Pons (tissue), 1 donor: ENCODE results near the gene KCNAB1.
"Not testable (repeated sequence)": the region's sequence is repeated elsewhere in the genome, so short reads cannot be mapped to it uniquely, and the experiment has no call there.

Source experiments
- DNase-seq: peaks from one replicate; pipeline ENCODE4 v3.0.0-alpha.2; 2016; ENCODE audit warnings: low spot score

Gene KCNAB1

GRCh38 chr3:156542101-156543042 is 422.0 kb downstream of the KCNAB1 start:
- no peak for DNase-seq

- no peak for DNase-seq
Observed at GRCh38 chr3:156543043-156543555, 422.7 kb downstream of the KCNAB1 start.

- no peak for DNase-seq
Observed at GRCh38 chr3:156547637-156548036, 427.3 kb downstream of the KCNAB1 start.

GRCh38 chr3:156548041-156548687 is 427.8 kb downstream of the KCNAB1 start:
- DNase-seq: no peak

GRCh38 chr3:156548902-156549301 is 428.5 kb downstream of the KCNAB1 start:
- no peak for DNase-seq

GRCh38 chr3:156551261-156551660 is 430.9 kb downstream of the KCNAB1 start:
- no peak for DNase-seq

- DNase-seq: no peak
Observed at GRCh38 chr3:156551746-156552145, 431.4 kb downstream of the KCNAB1 start.

GRCh38 chr3:156552973-156553372 is 432.6 kb downstream of the KCNAB1 start:
- no peak for DNase-seq

GRCh38 chr3:156553705-156554356 is 433.5 kb downstream of the KCNAB1 start:
- no peak for DNase-seq

GRCh38 chr3:156554515-156554841 is 434.1 kb downstream of the KCNAB1 start:
- no peak for DNase-seq

GRCh38 chr3:156554842-156555687 is 434.7 kb downstream of the KCNAB1 start, which contains the start of gene SSR3:
SSR3 (minus strand) TSS chr3:156555117; CDS start chr3:156555089, 28 bp downstream.
- peak; percentile 99 for DNase-seq

- no peak for DNase-seq
Observed at GRCh38 chr3:156558389-156558788, 438.0 kb downstream of the KCNAB1 start.

- DNase-seq: no peak
Observed at GRCh38 chr3:156559321-156559720, 438.9 kb downstream of the KCNAB1 start.

- no peak for DNase-seq
Observed at GRCh38 chr3:156561533-156561932, 441.2 kb downstream of the KCNAB1 start.

GRCh38 chr3:156562486-156562885 is 442.1 kb downstream of the KCNAB1 start:
- not testable (repeated sequence) for DNase-seq

- no peak for DNase-seq
Observed at GRCh38 chr3:156563900-156564682, 443.7 kb downstream of the KCNAB1 start.

- DNase-seq: not testable (repeated sequence)
Observed at GRCh38 chr3:156569016-156569415, 448.6 kb downstream of the KCNAB1 start.

GRCh38 chr3:156569881-156570280 is 449.5 kb downstream of the KCNAB1 start:
- DNase-seq: not testable (repeated sequence)

GRCh38 chr3:156575641-156576040 is 455.3 kb downstream of the KCNAB1 start:
- DNase-seq: peak; percentile 30

GRCh38 chr3:156576051-156576450 is 455.7 kb downstream of the KCNAB1 start:
- no peak for DNase-seq
